ENCODE results near the gene SMIM14.
"Not testable (repeated sequence)": the region's sequence is repeated elsewhere in the genome, so short reads cannot be mapped to it uniquely, and the experiment has no call there.

Gene SMIM14

DNA sequence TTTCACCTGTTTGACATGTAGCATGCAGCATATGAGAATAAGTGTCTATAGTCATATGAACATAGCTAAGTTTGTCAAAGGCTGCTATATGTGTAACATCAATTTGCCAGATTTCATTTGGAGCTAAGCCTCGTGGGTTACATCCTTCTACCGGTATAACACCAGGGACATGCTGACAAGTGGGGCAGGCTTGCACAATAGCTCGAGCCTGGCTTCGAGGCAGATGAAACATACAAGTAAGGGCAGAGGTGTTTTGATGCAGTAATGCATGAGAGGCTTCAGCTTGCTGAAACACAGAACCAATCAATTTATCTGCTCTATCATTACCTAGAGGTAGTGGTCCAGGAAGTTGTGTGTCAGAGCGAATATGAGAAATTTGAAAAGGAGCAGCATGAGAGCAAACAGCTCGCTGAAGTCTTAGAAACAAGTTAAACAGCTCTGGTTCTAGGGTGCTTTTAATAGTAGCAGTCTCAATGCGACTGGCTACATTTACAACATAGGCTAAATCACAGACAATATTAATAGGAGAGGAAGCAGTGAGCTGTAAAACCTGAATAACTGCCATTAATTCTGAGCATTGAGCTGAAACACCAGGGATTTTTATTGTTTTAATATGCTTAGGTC is 96.6 kb downstream of the SMIM14 start:
- Histone ChIP-seq H3K36me3 (ENCODE audit: control insufficient read depth, low read length) (no peaks in the 10 kb centered on the region), H3K27me3 (ENCODE audit: control insufficient read depth, low read length) (no peaks in the 10 kb centered on the region), H3K4me3 (ENCODE audit: low read length) (no peak overlapping the region), H3K79me2 (ENCODE audit: control insufficient read depth, low read length) (no peaks in the 10 kb centered on the region), H3K9me3 (ENCODE audit: control insufficient read depth, insufficient read depth, low read length) (no peaks in the 10 kb centered on the region), H3K4me2 (ENCODE audit: low read length) (no peak overlapping the region), H3K27ac (ENCODE audit: low read depth, low read length) (no peak overlapping the region), H3F3A (ENCODE audit: control insufficient read depth, insufficient read depth) (peaks cover 22% of the 10 kb centered on the region; the same call in 1 of the 2 replicates), H3K4me1 (ENCODE audit: control insufficient read depth, low read length) (peaks cover 8% of the 10 kb centered on the region), H3K9me2 (replicated peaks; ENCODE audit: control insufficient read depth, low read length) (no peaks in the 10 kb centered on the region), H4K20me1 (ENCODE audit: control insufficient read depth, insufficient read depth, low read depth, low read length) (no peaks in the 10 kb centered on the region)
- TF ChIP-seq, protein P1, sequence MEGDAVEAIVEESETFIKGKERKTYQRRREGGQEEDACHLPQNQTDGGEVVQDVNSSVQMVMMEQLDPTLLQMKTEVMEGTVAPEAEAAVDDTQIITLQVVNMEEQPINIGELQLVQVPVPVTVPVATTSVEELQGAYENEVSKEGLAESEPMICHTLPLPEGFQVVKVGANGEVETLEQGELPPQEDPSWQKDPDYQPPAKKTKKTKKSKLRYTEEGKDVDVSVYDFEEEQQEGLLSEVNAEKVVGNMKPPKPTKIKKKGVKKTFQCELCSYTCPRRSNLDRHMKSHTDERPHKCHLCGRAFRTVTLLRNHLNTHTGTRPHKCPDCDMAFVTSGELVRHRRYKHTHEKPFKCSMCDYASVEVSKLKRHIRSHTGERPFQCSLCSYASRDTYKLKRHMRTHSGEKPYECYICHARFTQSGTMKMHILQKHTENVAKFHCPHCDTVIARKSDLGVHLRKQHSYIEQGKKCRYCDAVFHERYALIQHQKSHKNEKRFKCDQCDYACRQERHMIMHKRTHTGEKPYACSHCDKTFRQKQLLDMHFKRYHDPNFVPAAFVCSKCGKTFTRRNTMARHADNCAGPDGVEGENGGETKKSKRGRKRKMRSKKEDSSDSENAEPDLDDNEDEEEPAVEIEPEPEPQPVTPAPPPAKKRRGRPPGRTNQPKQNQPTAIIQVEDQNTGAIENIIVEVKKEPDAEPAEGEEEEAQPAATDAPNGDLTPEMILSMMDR (IDR thresholded peaks at IDR 0.05; ENCODE audit: low read depth, low read length, poor library complexity, severe bottlenecking), result no peak
- no peak for TF ChIP-seq EZH2phosphoT487 (IDR thresholded peaks at IDR 0.05; ENCODE audit: borderline replicate concordance, low read length)

- Histone ChIP-seq H3K27me3 (ENCODE audit: control insufficient read depth, low read length) (no peaks in the 10 kb centered on the region), H3F3A (ENCODE audit: control insufficient read depth, insufficient read depth) (peaks cover 4% of the 10 kb centered on the region; the same call in 1 of the 2 replicates), H3K79me2 (ENCODE audit: control insufficient read depth, low read length) (no peaks in the 10 kb centered on the region), H3K4me3 (ENCODE audit: low read length) (no peak overlapping the region), H3K27ac (ENCODE audit: low read depth, low read length) (no peak overlapping the region), H3K4me2 (ENCODE audit: low read length) (no peak overlapping the region), H4K20me1 (ENCODE audit: control insufficient read depth, insufficient read depth, low read depth, low read length) (no peaks in the 10 kb centered on the region), H3K9me2 (replicated peaks; ENCODE audit: control insufficient read depth, low read length) (no peaks in the 10 kb centered on the region), H3K9me3 (ENCODE audit: control insufficient read depth, insufficient read depth, low read length) (no peaks in the 10 kb centered on the region), H3K36me3 (ENCODE audit: control insufficient read depth, low read length) (no peaks in the 10 kb centered on the region), H3K4me1 (ENCODE audit: control insufficient read depth, low read length) (peaks cover 8% of the 10 kb centered on the region)
- TF ChIP-seq, protein P1 (IDR thresholded peaks at IDR 0.05; ENCODE audit: low read depth, low read length, poor library complexity, severe bottlenecking), result no peak
- no peak for TF ChIP-seq EZH2phosphoT487 (IDR thresholded peaks at IDR 0.05; ENCODE audit: borderline replicate concordance, low read length)
Observed at GRCh38 chr4:39539089-39539611, 99.5 kb downstream of the SMIM14 start.

DNA sequence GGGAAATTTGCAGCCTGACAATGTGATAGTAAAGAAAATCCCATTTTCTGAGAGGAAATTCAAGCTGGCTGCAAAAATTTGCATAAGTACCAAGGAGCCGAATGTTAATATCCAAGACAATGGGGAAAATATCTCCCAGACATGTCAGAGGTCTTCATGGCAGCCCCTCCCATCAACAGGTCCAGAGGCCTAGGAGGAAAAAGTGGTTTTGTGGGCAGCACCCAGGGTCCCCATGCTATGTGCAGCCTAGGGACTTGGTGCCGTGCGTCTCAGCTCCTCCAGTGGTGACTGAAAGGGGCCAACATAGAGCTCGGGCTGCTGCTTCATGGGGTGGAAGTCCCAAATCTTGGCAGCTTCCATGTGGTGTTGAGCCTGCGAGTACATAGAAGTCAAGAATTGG is 105.1 kb downstream of the SMIM14 start:
- peaks cover 15% of the 10 kb centered on the region for H3K9me3 ChIP-seq (ENCODE audit: control insufficient read depth, insufficient read depth, low read length)
- no peaks in the 10 kb centered on the region for H4K20me1 ChIP-seq (ENCODE audit: control insufficient read depth, insufficient read depth, low read depth, low read length)
- no peaks in the 10 kb centered on the region for H3F3A ChIP-seq (ENCODE audit: control insufficient read depth, insufficient read depth)
- no peak overlapping the region for H3K4me3 ChIP-seq (ENCODE audit: low read length)
- no peaks in the 10 kb centered on the region for H3K9me2 ChIP-seq (replicated peaks; ENCODE audit: control insufficient read depth, low read length)
- peaks cover under 1% of the 10 kb centered on the region for H3K4me1 ChIP-seq (ENCODE audit: control insufficient read depth, low read length)
- no peaks in the 10 kb centered on the region for H3K79me2 ChIP-seq (ENCODE audit: control insufficient read depth, low read length)
- H3K27me3 ChIP-seq (ENCODE audit: control insufficient read depth, low read length), result no peaks in the 10 kb centered on the region
- H3K27ac ChIP-seq (ENCODE audit: low read depth, low read length), result no peak overlapping the region
- H3K4me2 ChIP-seq (ENCODE audit: low read length), result no peak overlapping the region
- TF ChIP-seq, protein P1 (IDR thresholded peaks at IDR 0.05; ENCODE audit: low read depth, low read length, poor library complexity, severe bottlenecking), result no peak
- TF ChIP-seq EZH2phosphoT487 (IDR thresholded peaks at IDR 0.05; ENCODE audit: borderline replicate concordance, low read length), result no peak
- peaks cover 2% of the 10 kb centered on the region; the same call in 1 of the 2 replicates for H3K36me3 ChIP-seq (ENCODE audit: control insufficient read depth, low read length)

DNA sequence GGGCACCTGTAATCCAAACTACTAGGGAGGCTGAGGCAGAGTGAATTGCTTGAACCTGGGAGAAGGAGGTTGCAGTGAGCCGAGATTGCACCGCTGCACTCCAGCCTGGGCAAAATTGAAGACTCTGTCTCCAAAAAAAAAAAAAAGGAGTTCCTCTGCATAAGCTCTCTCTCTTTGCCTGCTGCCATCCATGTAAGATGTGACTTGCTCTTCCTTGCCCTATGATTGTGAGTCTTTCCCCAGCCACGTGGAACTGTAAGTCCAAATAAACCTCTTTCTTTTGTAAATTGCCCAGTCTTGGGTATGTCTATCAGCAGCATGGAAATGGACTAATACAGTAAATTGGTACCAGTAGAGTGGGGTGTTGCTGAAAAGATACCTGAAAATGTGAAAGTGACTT is 106.4 kb downstream of the SMIM14 start:
- not testable (repeated sequence) for H4K20me1 ChIP-seq (ENCODE audit: control insufficient read depth, insufficient read depth, low read depth, low read length); H3K27me3 ChIP-seq (ENCODE audit: control insufficient read depth, low read length); H3F3A ChIP-seq (ENCODE audit: control insufficient read depth, insufficient read depth); H3K9me2 ChIP-seq (replicated peaks; ENCODE audit: control insufficient read depth, low read length); H3K4me2 ChIP-seq (ENCODE audit: low read length); H3K4me3 ChIP-seq (ENCODE audit: low read length); H3K4me1 ChIP-seq (ENCODE audit: control insufficient read depth, low read length); H3K27ac ChIP-seq (ENCODE audit: low read depth, low read length); H3K79me2 ChIP-seq (ENCODE audit: control insufficient read depth, low read length); H3K36me3 ChIP-seq (ENCODE audit: control insufficient read depth, low read length)
- H3K9me3 ChIP-seq (ENCODE audit: control insufficient read depth, insufficient read depth, low read length), result peaks cover 15% of the 10 kb centered on the region
